Measurements from ENCODE around the gene FOXF1. TPM values are rescaled to one million over a fixed set of nuclear protein-coding genes. Genes with fewer than 3 reads are reported as not detected.

FOXF1 gene
- polyA plus RNA-seq, 3 donors, result not detected

DNA sequence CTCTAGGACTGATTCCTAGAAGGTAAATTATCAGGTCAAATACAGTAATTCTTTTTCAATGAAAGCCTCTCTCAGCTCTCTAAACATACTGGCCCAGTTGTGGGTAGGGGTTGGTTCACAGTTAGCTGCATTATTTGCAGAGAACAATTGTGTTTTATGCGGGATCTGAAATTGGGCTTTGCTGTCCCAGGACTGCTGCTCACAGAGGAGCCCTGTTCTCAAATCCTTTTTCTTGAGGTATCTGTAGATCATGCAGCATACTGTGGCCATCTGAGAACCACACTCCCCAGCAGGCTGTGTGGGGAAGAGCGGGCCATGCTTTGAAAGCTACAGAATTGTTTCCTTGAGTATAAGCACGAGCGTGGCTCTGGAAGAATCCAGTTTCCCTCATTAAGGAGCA lies 27.2 kb downstream of the FOXF1 start:
- Mint-ChIP-seq H3K27me3 (ENCODE audit: low read depth in 3 of 3) (no peaks in the 10 kb centered on the region), H3K9me3 (no peaks in the 10 kb centered on the region), H3K27ac (no peak overlapping the region), H3K4me1 (no peaks in the 10 kb centered on the region), H3K36me3 (peaks cover 73 to 91% of the 10 kb centered on the region in 2 donors), H3K4me3 (no peak overlapping the region)
- Histone ChIP-seq H3K27me3 (ENCODE audit: control insufficient read depth in 2 of 2, insufficient read depth in 2 of 2, low read length in 2 of 2) (no peaks in the 10 kb centered on the region), H4K20me1 (ENCODE audit: insufficient read depth, low read length) (no peaks in the 10 kb centered on the region), H3K27ac (ENCODE audit: low read depth in 1 of 2, low read length in 2 of 2) (no peak overlapping the region), H3K4me1 (ENCODE audit: control insufficient read depth in 1 of 2, insufficient read depth in 2 of 2, low read length in 2 of 2) (no peaks in the 10 kb centered on the region), H3K79me2 (ENCODE audit: insufficient read depth, low read length) (no peaks in the 10 kb centered on the region), H2AFZ (ENCODE audit: insufficient read depth, low read depth, low read length, poor library complexity, severe bottlenecking) (no peak overlapping the region), H3K9ac (ENCODE audit: insufficient read depth, low read length, poor library complexity, severe bottlenecking) (no peak overlapping the region), H3K9me3 (replicated peaks in 1 of 2; ENCODE audit: control insufficient read depth in 1 of 2, insufficient read depth in 1 of 2, low read length in 2 of 2) (no peaks in the 10 kb centered on the region), H3K36me3 (replicated peaks in 1 of 2; ENCODE audit: control insufficient read depth in 1 of 2, insufficient read depth in 2 of 2, low read length in 2 of 2) (peaks cover 60 to 80% of the 10 kb centered on the region in 2 donors), H3K4me2 (replicated peaks; ENCODE audit: extremely low read depth, low read length, poor library complexity, severe bottlenecking) (no peak overlapping the region), H3K4me3 (replicated peaks in 1 of 3; ENCODE audit: low read depth in 2 of 3, low read length in 3 of 3) (no peak overlapping the region)
- WGBS (ENCODE audit: insufficient coverage), result 100% methylated on average over 2 of the region's 4 CpGs
- intact Hi-C loops (cut with micrococcal nuclease), result no loop called here
- TF ChIP-seq, protein P1, sequence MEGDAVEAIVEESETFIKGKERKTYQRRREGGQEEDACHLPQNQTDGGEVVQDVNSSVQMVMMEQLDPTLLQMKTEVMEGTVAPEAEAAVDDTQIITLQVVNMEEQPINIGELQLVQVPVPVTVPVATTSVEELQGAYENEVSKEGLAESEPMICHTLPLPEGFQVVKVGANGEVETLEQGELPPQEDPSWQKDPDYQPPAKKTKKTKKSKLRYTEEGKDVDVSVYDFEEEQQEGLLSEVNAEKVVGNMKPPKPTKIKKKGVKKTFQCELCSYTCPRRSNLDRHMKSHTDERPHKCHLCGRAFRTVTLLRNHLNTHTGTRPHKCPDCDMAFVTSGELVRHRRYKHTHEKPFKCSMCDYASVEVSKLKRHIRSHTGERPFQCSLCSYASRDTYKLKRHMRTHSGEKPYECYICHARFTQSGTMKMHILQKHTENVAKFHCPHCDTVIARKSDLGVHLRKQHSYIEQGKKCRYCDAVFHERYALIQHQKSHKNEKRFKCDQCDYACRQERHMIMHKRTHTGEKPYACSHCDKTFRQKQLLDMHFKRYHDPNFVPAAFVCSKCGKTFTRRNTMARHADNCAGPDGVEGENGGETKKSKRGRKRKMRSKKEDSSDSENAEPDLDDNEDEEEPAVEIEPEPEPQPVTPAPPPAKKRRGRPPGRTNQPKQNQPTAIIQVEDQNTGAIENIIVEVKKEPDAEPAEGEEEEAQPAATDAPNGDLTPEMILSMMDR (IDR thresholded peaks at IDR 0.05), result no peak
- no peak for DNase-seq

DNA sequence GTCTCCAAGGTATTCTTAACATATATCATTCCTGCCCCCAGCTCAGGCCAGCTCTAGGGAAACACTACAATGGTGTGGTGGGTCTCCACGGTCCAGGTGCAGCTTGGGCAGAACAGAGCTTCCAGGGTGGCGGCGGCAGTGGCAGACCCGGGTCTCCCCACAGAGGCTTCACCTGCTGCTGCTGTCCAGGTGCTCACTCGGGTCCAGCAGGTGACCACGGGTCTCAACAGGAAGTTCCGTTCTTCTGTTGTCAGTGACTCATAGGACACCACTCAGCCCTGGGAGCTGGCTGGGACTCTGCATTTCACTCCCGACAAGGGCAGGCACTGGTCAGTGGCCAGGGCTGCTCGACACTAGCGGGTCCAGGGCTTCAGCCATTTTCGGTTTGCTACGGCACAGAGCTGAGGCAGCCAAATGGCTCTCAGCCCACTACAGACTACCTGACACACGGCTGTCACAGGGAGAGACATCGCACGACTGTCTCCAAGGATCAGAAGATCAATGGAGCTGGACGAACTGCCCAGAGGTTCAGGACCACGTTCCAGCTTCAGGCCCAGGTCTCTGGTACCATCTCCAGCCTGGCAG lies 28.0 kb downstream of the FOXF1 start:
- DNase-seq, result no peak
- Mint-ChIP-seq H3K27me3 (ENCODE audit: low read depth in 3 of 3) (no peaks in the 10 kb centered on the region), H3K4me3 (no peak overlapping the region), H3K27ac (no peak overlapping the region), H3K9me3 (no peaks in the 10 kb centered on the region), H3K4me1 (no peaks in the 10 kb centered on the region), H3K36me3 (peaks cover 80 to 95% of the 10 kb centered on the region in 2 donors)
- no peak overlapping the region for H2AFZ ChIP-seq (ENCODE audit: insufficient read depth, low read depth, low read length, poor library complexity, severe bottlenecking)
- no peak overlapping the region for H3K4me2 ChIP-seq (replicated peaks; ENCODE audit: extremely low read depth, low read length, poor library complexity, severe bottlenecking)
- H3K4me3 ChIP-seq (replicated peaks in 1 of 3; ENCODE audit: low read depth in 2 of 3, low read length in 3 of 3), result no peak overlapping the region
- TF ChIP-seq, protein P1 (IDR thresholded peaks at IDR 0.05), result no peak
- no peaks in the 10 kb centered on the region for H3K79me2 ChIP-seq (ENCODE audit: insufficient read depth, low read length)
- H4K20me1 ChIP-seq (ENCODE audit: insufficient read depth, low read length), result no peaks in the 10 kb centered on the region
- peaks cover 63 to 84% of the 10 kb centered on the region in 2 donors for H3K36me3 ChIP-seq (replicated peaks in 1 of 2; ENCODE audit: control insufficient read depth in 1 of 2, insufficient read depth in 2 of 2, low read length in 2 of 2)
- 94% methylated on average over 17 of the region's 17 CpGs for WGBS (ENCODE audit: insufficient coverage)
- no peaks in the 10 kb centered on the region for H3K4me1 ChIP-seq (ENCODE audit: control insufficient read depth in 1 of 2, insufficient read depth in 2 of 2, low read length in 2 of 2)
- H3K27ac ChIP-seq (ENCODE audit: low read depth in 1 of 2, low read length in 2 of 2), result no peak overlapping the region
- intact Hi-C loops (cut with micrococcal nuclease), result no loop called here
- H3K9me3 ChIP-seq (replicated peaks in 1 of 2; ENCODE audit: control insufficient read depth in 1 of 2, insufficient read depth in 1 of 2, low read length in 2 of 2), result no peaks in the 10 kb centered on the region
- no peaks in the 10 kb centered on the region for H3K27me3 ChIP-seq (ENCODE audit: control insufficient read depth in 2 of 2, insufficient read depth in 2 of 2, low read length in 2 of 2)
- H3K9ac ChIP-seq (ENCODE audit: insufficient read depth, low read length, poor library complexity, severe bottlenecking), result no peak overlapping the region
